Stomach smooth muscle (tissue), 2 donors: ENCODE data around the gene GPSM1.

Experiments used
- H3K27ac ChIP-seq: one replicate; pipeline ENCODE4 v1.7.0; 2013; ENCODE audit warnings: mild to moderate bottlenecking, low read length, inconsistent platforms
- H3K27me3 ChIP-seq, 2 donors: one replicate each; pipeline ENCODE4 v1.7.0; 2013; ENCODE audit warnings: low read length in 2 of 2; ENCODE audit not compliant: insufficient read depth in 2 of 2, control insufficient read depth in 1 of 2
- H3K36me3 ChIP-seq, 2 donors: one replicate each; pipeline ENCODE4 v1.7.0; 2013; ENCODE audit warnings: low read length in 2 of 2; ENCODE audit not compliant: control insufficient read depth in 2 of 2, insufficient read depth in 2 of 2
- H3K4me1 ChIP-seq: one replicate; pipeline ENCODE4 v1.7.0; 2013; ENCODE audit warnings: low read length; ENCODE audit not compliant: control insufficient read depth, insufficient read depth
- H3K4me3 ChIP-seq, 2 donors: one replicate each; pipeline ENCODE4 v1.7.0; 2013; ENCODE audit warnings: low read length in 2 of 2
- H3K9ac ChIP-seq, 2 donors: one replicate each; pipeline ENCODE4 v1.7.0; 2013; ENCODE audit warnings: low read length in 2 of 2, mild to moderate bottlenecking in 1 of 2
- H3K9me3 ChIP-seq, 2 donors: one replicate each; pipeline ENCODE4 v1.7.0; 2013; ENCODE audit warnings: low read length in 2 of 2; ENCODE audit not compliant: control insufficient read depth in 2 of 2
- donor health status: healthy.
- donor health status: Pancreatic carcinoma.

GPSM1 gene

DNA sequence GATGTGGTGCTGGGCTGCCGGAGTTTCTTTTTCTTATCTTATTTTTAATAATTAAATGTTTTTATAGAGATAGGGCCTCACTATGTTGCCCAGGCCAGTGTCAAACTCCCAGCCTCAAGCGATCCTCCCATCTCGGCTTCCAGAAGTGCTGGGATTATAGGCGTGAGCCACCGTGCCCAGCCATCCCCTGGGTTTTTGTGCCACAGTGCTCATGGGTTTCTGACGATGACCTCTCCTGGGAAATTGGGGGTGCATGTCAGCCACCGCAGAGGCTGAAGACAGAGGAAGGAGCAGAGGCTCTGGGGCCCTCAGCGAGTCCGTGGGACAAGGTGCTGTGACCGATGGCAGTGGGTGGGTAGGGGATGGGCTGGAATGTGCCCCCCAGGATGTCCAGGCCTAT is 14.4 kb downstream of the GPSM1 start:
- H3K4me1 ChIP-seq = peaks cover 24% of the 10 kb centered on the region
- H3K9ac ChIP-seq = peak overlapping the region; percentile 33 to 47
- H3K4me3 ChIP-seq = peak overlapping the region; percentile 55 to 69
- no peaks in the 10 kb centered on the region for H3K9me3 ChIP-seq
- no peaks in the 10 kb centered on the region for H3K27me3 ChIP-seq
- H3K27ac ChIP-seq = no peak overlapping the region
- no peaks in the 10 kb centered on the region for H3K36me3 ChIP-seq

DNA sequence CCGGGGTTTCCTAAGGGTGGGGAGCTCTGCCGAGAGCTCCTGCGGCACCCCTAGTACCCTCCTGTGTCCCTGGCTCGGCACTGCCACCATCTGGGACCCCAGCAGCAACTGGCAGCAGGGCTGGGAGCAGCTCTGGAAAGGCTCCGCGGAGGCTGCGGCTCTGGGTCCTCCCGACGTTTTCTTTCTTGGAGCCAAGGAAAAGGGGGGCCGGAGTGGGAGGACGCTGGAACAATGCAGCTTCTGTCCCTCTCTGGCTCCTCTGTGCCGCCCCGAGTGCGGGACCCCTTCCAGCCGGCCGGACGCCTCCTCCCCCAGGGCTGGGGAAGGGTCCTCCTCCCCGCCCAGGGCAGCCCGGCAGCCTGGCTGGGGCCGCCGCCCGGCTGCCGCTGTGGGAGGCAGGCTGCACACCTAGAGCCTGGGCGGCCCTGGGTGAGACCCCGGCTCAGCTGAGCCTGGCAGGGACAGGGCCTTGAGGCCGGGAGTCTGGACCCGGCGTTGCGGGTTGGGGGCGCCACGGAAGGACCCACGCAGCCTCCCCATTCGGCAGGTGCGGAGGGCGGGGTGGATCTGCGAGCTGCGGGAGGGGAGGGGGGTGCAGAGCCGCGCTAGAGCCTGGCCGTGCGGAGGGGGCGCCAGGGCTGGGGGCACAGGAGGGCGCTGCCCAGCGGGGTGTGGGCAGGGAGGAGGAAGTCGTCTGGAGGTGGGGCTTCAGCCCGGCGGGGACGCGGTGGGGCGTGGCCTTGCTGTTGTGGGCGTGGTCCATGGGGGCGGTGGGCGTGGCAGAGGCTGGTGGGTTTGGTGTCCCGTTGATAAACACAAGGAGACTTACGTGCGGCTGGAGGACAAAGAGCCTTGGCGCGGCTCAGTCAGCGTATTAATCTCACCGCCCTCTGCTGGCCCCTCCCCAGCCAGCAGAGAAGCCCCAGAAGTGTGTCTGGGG is 15.1 kb downstream of the GPSM1 start:
- Histone ChIP-seq H3K36me3 (no peaks in the 10 kb centered on the region), H3K4me1 (peaks cover 24% of the 10 kb centered on the region), H3K4me3 (peak overlapping the region; percentile 55 to 69), H3K9ac (peak overlapping the region; percentile 33 to 47), H3K27ac (peak overlapping the region; percentile 24), H3K9me3 (no peaks in the 10 kb centered on the region), H3K27me3 (no peaks in the 10 kb centered on the region)

DNA sequence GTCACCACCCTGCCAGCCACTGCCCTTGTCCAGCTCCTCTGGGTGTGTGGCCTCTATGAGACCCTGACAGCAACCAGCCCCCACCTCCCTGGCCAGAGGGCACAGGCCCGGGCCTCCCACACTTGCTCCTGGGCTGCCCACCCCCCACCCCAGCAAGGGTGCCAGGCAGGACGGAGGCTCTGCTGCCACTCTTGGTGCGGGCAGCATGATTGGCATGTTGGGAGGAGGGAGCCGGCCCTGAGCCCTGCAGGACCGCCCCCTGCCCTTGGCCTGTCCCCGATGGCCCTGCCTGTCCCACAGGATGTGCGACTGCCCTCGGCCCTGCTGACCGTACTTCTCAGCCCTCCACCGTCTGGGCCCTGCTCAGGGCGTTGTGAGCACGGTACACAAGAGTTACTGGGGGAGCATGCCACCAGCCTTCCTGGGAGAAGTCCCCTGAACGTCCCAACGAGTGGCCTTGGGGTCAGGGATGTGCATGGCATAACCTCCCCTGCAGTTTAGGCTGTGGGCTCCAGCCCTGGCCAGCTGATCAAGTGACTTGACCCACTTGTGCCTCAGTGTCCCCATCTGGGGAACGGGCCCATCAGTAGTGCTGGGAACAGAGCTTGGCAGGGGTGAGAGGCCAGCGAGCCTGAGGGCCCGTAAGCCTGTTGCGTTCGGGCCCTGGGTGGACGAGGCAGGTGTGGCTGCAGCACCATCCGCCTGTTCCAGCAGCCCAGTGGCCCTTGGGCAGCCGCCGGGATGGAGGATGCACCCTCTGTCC is 16.0 kb downstream of the GPSM1 start:
- Histone ChIP-seq H3K27me3 (no peaks in the 10 kb centered on the region), H3K36me3 (no peaks in the 10 kb centered on the region), H3K27ac (peak overlapping the region; percentile 24), H3K9ac (no peak overlapping the region), H3K9me3 (no peaks in the 10 kb centered on the region), H3K4me1 (peaks cover 24% of the 10 kb centered on the region), H3K4me3 (peak overlapping the region; percentile 55 to 69)

DNA sequence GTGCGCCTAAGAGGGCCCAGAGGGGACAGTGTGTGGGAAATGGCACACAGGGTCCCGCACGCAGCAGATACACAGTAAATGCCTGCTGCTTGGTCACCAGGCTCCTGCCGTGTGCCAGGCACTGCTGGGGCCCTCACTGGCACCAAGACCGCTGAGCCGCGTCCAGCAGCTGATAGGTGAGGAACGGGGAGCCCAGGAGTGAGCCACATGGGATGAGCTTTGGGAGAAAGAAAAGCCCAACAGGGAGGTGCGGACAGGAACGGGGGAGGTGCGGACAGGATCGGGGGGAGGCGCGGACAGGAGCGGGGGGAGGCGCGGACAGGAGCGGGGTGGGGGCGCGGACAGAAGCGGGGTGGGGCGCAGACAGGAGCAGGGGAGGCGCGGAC is 16.5 kb downstream of the GPSM1 start:
- Histone ChIP-seq H3K4me1 (peaks cover 24% of the 10 kb centered on the region), H3K9ac (no peak overlapping the region), H3K4me3 (no peak overlapping the region), H3K9me3 (no peaks in the 10 kb centered on the region), H3K27me3 (no peaks in the 10 kb centered on the region), H3K27ac (no peak overlapping the region), H3K36me3 (no peaks in the 10 kb centered on the region)

DNA sequence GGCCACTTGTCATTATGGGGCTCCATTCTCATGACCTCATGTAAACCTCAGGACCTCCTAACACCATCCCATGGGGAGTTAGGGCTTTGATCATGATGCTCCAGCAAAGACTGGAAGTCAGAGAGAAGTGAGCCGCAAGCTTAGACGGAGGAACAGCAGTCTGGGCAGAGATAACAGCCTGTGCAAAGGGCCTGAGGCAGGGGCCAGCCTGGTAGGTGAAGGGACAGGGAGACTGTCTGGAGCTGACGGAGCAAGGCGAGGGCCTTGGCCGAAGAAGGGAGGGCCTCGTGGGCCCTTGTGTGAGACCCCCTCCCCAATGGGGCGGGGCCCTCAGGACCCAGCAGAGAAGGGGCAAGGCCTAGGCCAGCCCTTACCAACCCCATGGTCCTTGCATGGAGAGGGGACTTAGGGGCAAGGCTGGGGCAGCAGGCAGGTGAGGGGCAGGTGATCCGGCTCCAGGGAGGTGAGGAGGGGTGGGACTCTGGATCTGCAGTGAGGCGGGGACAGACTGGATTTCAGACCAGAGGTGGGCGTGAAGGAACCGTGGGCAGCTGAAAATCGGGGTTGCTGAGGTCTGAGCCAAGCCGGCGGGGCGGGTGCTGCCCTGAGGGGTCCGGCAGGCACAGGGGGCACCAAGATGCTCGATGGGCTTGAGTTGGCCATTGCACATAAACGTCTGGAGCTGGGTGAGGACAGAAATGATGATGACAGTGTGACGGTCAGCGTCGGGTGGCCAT is 17.4 kb downstream of the GPSM1 start:
- Histone ChIP-seq H3K27ac (no peak overlapping the region), H3K9me3 (no peaks in the 10 kb centered on the region), H3K9ac (no peak overlapping the region), H3K27me3 (no peaks in the 10 kb centered on the region), H3K4me3 (no peak overlapping the region), H3K4me1 (peaks cover 24% of the 10 kb centered on the region), H3K36me3 (peaks cover 0 to 3% of the 10 kb centered on the region in 2 donors)

DNA sequence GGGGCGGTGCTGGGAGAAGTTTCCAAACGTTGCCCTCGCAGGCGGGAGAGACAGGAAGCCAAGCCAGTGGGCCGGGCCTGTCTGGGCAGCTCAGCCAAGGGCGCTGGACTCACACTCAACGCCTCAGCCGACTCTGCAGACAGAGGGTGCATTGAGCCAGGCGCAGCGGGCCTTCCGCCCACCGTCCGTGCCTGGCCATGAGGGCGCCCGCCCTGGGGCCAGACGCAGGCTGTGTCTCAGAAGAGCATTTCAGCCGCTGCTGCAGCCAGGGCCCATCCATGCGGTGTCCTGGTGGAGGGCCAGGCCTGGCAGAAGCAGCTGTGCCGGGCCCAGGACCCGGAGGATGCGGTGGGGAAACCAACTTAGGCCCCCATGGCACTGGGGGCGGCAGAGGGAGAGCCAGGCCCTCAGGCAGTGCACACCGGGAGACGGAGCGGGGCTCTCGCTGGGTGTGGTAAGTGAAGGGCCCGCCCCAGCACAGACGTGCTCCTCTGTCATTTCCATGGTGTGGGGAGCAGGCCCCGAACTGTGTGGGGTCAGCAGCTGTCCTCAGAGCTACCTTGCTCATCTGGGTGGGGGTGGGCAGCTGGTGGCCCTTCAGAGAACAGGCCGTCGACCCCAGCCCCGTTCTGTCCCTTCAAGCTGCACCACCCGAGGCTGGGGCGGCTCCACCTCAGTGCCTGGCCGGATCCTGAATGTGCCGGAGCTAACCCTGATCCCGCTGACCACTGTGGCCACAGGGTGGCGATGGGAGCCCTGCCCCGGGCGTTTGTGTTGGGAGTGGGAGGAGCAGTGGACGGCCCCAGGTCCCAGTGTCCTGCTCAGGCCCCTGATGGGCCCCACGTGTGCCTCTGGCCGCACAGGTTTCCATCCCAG is 18.2 kb downstream of the GPSM1 start:
- H3K4me3 ChIP-seq = peak overlapping the region in 1 of 2 donors; percentile 15
- no peaks in the 10 kb centered on the region for H3K9me3 ChIP-seq
- peaks cover 24% of the 10 kb centered on the region for H3K4me1 ChIP-seq
- no peak overlapping the region for H3K27ac ChIP-seq
- H3K9ac ChIP-seq = no peak overlapping the region
- H3K27me3 ChIP-seq = no peaks in the 10 kb centered on the region
- peaks cover 0 to 3% of the 10 kb centered on the region in 2 donors for H3K36me3 ChIP-seq

DNA sequence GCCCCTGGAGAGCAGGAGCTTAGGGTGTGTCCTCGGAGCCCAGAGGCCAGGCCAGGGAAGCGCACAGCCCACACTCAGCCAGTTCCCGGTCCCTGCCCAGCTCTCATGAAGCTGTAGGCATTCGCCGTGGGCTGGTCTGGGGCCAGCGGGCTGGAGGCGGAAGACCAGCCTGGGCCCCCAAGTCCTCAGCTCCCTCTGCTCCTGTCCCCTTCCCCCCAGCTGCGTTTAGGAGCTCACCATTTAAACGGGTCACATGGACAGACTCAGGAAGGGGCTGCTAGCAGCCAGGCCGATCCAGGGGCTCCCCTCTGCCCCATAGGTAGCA is 18.8 kb downstream of the GPSM1 start:
- Histone ChIP-seq H3K36me3 (peaks cover 0 to 3% of the 10 kb centered on the region in 2 donors), H3K9me3 (no peaks in the 10 kb centered on the region), H3K27ac (no peak overlapping the region), H3K4me3 (peak overlapping the region in 1 of 2 donors; percentile 15), H3K4me1 (peaks cover 24% of the 10 kb centered on the region), H3K9ac (no peak overlapping the region), H3K27me3 (no peaks in the 10 kb centered on the region)

DNA sequence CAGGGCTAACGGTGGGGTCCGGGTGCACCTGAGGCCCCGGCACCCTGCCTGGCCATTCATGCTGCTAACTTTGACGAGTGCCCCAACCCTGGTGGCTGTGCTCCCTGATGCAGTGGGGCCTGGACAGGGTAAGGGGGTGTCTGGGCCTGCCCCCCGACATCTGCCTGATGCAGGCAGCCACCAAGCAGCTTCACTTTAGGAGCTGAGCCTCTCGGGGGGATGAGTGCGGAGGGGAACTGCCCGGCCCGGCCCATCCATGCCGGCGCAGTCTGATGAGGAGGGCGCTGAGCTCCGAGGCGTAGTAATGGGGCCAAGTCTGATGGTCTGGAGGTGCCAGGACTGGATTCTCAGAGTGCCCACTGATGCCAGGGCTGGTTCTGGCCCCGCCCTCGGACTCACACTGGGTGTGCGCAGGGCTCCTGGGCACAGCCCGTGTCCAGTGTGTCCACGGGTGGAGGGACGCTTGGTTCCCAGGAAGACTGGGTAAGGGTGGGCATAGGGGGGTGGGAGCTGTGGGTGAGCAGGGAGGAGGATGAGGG is 19.7 kb downstream of the GPSM1 start:
- Histone ChIP-seq H3K27ac (no peak overlapping the region), H3K9ac (no peak overlapping the region), H3K9me3 (no peaks in the 10 kb centered on the region), H3K27me3 (no peaks in the 10 kb centered on the region), H3K4me3 (no peak overlapping the region), H3K36me3 (peaks cover 0 to 3% of the 10 kb centered on the region in 2 donors), H3K4me1 (peaks cover 21% of the 10 kb centered on the region)

DNA sequence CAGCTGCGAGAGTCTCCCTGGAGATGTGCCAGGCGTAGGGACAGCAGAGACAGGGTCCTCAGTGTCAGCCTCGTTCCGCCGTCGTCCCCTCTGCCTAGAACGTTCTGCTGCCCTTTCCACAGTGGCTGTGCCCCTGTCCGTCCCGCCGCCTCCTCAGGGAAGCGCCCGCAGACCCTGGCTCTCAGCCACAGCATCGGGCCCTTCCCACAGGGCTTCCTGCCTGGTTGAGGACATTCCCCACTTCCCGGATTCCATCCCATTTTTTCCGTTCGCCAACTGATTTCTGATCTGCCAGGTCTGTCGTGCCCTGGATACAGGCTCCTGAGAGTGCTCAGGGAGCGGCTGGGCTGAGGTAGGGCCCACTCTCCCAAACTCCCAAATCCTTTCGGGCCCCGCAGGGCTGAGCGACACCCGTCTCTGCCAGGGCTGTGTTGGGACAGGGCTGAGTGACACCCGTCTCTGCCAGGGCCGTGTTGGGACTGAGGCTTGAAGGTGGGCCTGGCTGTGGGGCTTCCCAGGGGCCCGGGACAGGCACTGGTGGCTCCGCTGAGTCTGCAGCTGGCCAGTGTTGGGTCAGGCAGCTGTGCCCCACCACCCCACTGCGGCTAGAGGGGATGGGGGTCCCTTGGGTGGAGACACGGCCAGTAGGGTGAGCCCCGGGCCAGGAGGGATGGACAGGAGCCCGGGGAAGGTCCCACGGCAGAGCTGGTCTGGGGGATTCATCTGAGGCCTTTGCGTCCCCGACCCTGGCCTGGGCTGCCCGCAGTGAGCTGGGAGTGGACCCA is 20.3 kb downstream of the GPSM1 start:
- Histone ChIP-seq H3K27me3 (no peaks in the 10 kb centered on the region), H3K36me3 (peaks cover 0 to 3% of the 10 kb centered on the region in 2 donors), H3K27ac (no peak overlapping the region), H3K9me3 (no peaks in the 10 kb centered on the region), H3K4me1 (peaks cover 16% of the 10 kb centered on the region), H3K9ac (no peak overlapping the region), H3K4me3 (no peak overlapping the region)
